ENCODE results near the gene RUVBL2.

- TF ChIP-seq CTCF (IDR thresholded peaks at IDR 0.05; ENCODE audit: low read depth, low read length) = no peak
- TF ChIP-seq EZH2phosphoT487 (IDR thresholded peaks at IDR 0.05; ENCODE audit: low read depth) = no peak
These were observed 16.1 kb downstream of the RUVBL2 start for GRCh38 chr19:49009828-49010227.
